HEK293 (cell line): ENCODE results near the gene FMNL3.

Source experiments
- CTCF ChIA-PET: fragments of 350-600 bp; formaldehyde crosslinking; extraction: SDS; loops from one replicate; lab custom pipeline; 2021; ENCODE audit warnings: antibody characterized with exemption; lab: Yijun Ruan, JAX
- POLR2A ChIA-PET: fragments of 300-600 bp; formaldehyde crosslinking; extraction: SDS; loops from one replicate; lab custom pipeline; 2020; ENCODE audit warnings: antibody characterized with exemption, inconsistent platforms; lab: Yijun Ruan, JAX
- H3K27ac ChIP-seq: fragments of 200-500 bp; sonication (Bioruptor generic); 2 replicates; pipeline ENCODE4 v1.5.1; 2014; ENCODE audit warnings: low read depth, low read length, control low read depth, inconsistent platforms; ENCODE audit errors: extremely low read depth
- H3K36me3 ChIP-seq, 2 experiments: fragments of 200-500 bp in 1 of 2; sonication (Bioruptor generic) in 1 of 2; 1 replicate in 1 of 2; 2 replicates in 1 of 2; pipeline ENCODE4 v1.5.1; 2014 to 2017; ENCODE audit warnings: inconsistent platforms in 2 of 2, low read length in 2 of 2; ENCODE audit not compliant: control insufficient read depth in 2 of 2, insufficient read depth in 1 of 2
- H3K4me1 ChIP-seq: fragments of 200-500 bp; sonication (Bioruptor generic); 2 replicates; pipeline ENCODE4 v1.5.1; 2014; ENCODE audit warnings: mild to moderate bottlenecking, low read length, inconsistent platforms; ENCODE audit not compliant: control insufficient read depth, insufficient read depth
- H3K4me3 ChIP-seq: 2 replicates; pipeline ENCODE4 v1.5.1; 2011; ENCODE audit warnings: low read depth, mild to moderate bottlenecking, control low read depth, low read length, moderate library complexity
- H3K9me3 ChIP-seq: fragments of 200-500 bp; sonication (Bioruptor generic); 2 replicates; pipeline ENCODE4 v1.5.1; 2014; ENCODE audit warnings: low read depth, low read length, inconsistent platforms; ENCODE audit not compliant: control insufficient read depth, insufficient read depth
- HOXC10 ChIP-seq: sonication (generic); formaldehyde crosslinking; IDR thresholded peaks from 2 replicates; pipeline ENCODE4 v1.8.1; 2023; ENCODE audit warnings: mild to moderate bottlenecking, missing genetic modification reagents
- IKZF3 ChIP-seq: fragments of 450-650 bp; IDR thresholded peaks from 2 replicates; pipeline ENCODE4 v1.5.0; 2018; ENCODE audit warnings: missing biosample characterization, mild to moderate bottlenecking, missing genetic modification characterization, moderate library complexity
- INSM2 ChIP-seq: fragments of 450-650 bp; formaldehyde crosslinking; IDR thresholded peaks from 2 replicates; pipeline ENCODE4 v1.5.1; 2016; ENCODE audit warnings: missing biosample characterization, missing genetic modification characterization
- KLF17 ChIP-seq: fragments of 450-650 bp; formaldehyde crosslinking; IDR thresholded peaks from 2 replicates; pipeline ENCODE4 v1.5.1; 2016; ENCODE audit warnings: missing biosample characterization, missing genetic modification characterization
- KLF9 ChIP-seq: fragments of 450-650 bp; formaldehyde crosslinking; IDR thresholded peaks from 2 replicates; pipeline ENCODE4 v1.5.1; 2016; ENCODE audit warnings: missing biosample characterization, missing genetic modification characterization, low read depth
- OSR2 ChIP-seq: fragments of 450-650 bp; formaldehyde crosslinking; IDR thresholded peaks from 2 replicates; pipeline ENCODE4 v1.5.1; 2016; ENCODE audit warnings: missing biosample characterization, missing genetic modification characterization
- PBX3 ChIP-seq: sonication (generic); formaldehyde crosslinking; IDR thresholded peaks from 2 replicates; pipeline ENCODE4 v1.8.1; 2022; ENCODE audit warnings: mild to moderate bottlenecking, moderate library complexity, missing genetic modification reagents
- WT1 ChIP-seq: fragments of 450-650 bp; formaldehyde crosslinking; IDR thresholded peaks from 2 replicates; pipeline ENCODE4 v1.5.1; 2016; ENCODE audit warnings: missing biosample characterization, missing genetic modification characterization
- ZFP37 ChIP-seq: fragments of 450-650 bp; formaldehyde crosslinking; IDR thresholded peaks from 2 replicates; pipeline ENCODE4 v1.5.1; 2016; ENCODE audit warnings: missing biosample characterization, missing genetic modification characterization
- ZFP41 ChIP-seq: fragments of 450-650 bp; formaldehyde crosslinking; IDR thresholded peaks from 2 replicates; pipeline ENCODE4 v1.5.1; 2016; ENCODE audit warnings: missing biosample characterization, missing genetic modification characterization, borderline replicate concordance
- ZNF2 ChIP-seq: fragments of 450-650 bp; formaldehyde crosslinking; IDR thresholded peaks from 2 replicates; pipeline ENCODE4 v1.5.1; 2016; ENCODE audit warnings: missing biosample characterization, missing genetic modification characterization
- ZNF266 ChIP-seq: fragments of 450-650 bp; formaldehyde crosslinking; IDR thresholded peaks from 2 replicates; pipeline ENCODE4 v1.5.1; 2016; ENCODE audit warnings: missing biosample characterization, missing genetic modification characterization, low read depth
- ZNF324 ChIP-seq: fragments of 450-650 bp; formaldehyde crosslinking; IDR thresholded peaks from 2 replicates; pipeline ENCODE4 v1.5.1; 2016; ENCODE audit warnings: missing biosample characterization, missing genetic modification characterization
- ZNF335 ChIP-seq: fragments of 450-650 bp; formaldehyde crosslinking; conservative IDR thresholded peaks from 2 replicates; pipeline ENCODE4 v1.5.1; 2016; ENCODE audit warnings: missing biosample characterization, missing genetic modification characterization
- ZNF423 ChIP-seq: fragments of 450-650 bp; formaldehyde crosslinking; IDR thresholded peaks from 2 replicates; pipeline ENCODE4 v1.5.1; 2016; ENCODE audit warnings: missing biosample characterization, missing genetic modification characterization
- ZNF433 ChIP-seq: fragments of 450-650 bp; formaldehyde crosslinking; IDR thresholded peaks from 2 replicates; pipeline ENCODE4 v1.5.1; 2016; ENCODE audit warnings: missing biosample characterization, missing genetic modification characterization, low read depth
- ZNF518A ChIP-seq: fragments of 450-650 bp; formaldehyde crosslinking; conservative IDR thresholded peaks from 2 replicates; pipeline ENCODE4 v1.5.1; 2016; ENCODE audit warnings: low read depth, missing biosample characterization, missing genetic modification characterization
- ZNF529 ChIP-seq: fragments of 450-650 bp; formaldehyde crosslinking; IDR thresholded peaks from 2 replicates; pipeline ENCODE4 v1.5.1; 2017; ENCODE audit warnings: missing genetic modification characterization, missing biosample characterization; ENCODE audit not compliant: insufficient replicate concordance
- ZNF585B ChIP-seq: fragments of 450-650 bp; formaldehyde crosslinking; IDR thresholded peaks from 2 replicates; pipeline ENCODE4 v1.5.1; 2016; ENCODE audit warnings: missing biosample characterization, missing genetic modification characterization
- TF ChIP-seq, protein P1 (sequence below): fragments of 450-650 bp; formaldehyde crosslinking; IDR thresholded peaks from 2 replicates; pipeline ENCODE4 v1.5.1; 2016; ENCODE audit warnings: missing biosample characterization, missing genetic modification characterization, low read depth
- TF ChIP-seq, protein P2 (sequence below): fragments of 450-650 bp; formaldehyde crosslinking; IDR thresholded peaks from 2 replicates; pipeline ENCODE4 v1.5.1; 2016; ENCODE audit warnings: missing biosample characterization, missing genetic modification characterization

FMNL3 gene

GRCh38 chr12:49733219-49734017 is 26.2 kb upstream of the FMNL3 start:
- Histone ChIP-seq H3K9me3 (no peaks in the 10 kb centered on the region), H3K27ac (no peak overlapping the region), H3K4me1 (no peaks in the 10 kb centered on the region), H3K4me3 (no peak overlapping the region), H3K36me3 (no peaks in the 10 kb centered on the region)
- CTCF ChIA-PET: interaction anchor here (0.8 kb wide), 1 partner anchor 73 kb away, joined by 4 read pairs; no protein-coding TSS in a partner anchor
- TF ChIP-seq ZFP37 (no peak), OSR2 (tag by site-specific recombination) (no peak), IKZF3 (tag by site-specific recombination) (no peak)
- TF ChIP-seq, protein P1, sequence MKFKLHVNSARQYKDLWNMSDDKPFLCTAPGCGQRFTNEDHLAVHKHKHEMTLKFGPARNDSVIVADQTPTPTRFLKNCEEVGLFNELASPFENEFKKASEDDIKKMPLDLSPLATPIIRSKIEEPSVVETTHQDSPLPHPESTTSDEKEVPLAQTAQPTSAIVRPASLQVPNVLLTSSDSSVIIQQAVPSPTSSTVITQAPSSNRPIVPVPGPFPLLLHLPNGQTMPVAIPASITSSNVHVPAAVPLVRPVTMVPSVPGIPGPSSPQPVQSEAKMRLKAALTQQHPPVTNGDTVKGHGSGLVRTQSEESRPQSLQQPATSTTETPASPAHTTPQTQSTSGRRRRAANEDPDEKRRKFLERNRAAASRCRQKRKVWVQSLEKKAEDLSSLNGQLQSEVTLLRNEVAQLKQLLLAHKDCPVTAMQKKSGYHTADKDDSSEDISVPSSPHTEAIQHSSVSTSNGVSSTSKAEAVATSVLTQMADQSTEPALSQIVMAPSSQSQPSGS: peak; percentile 61
- POLR2A ChIA-PET: interaction anchor here (0.7 kb wide), 1 partner anchor 85 kb away, joined by 8 read pairs; no protein-coding TSS in a partner anchor

DNA sequence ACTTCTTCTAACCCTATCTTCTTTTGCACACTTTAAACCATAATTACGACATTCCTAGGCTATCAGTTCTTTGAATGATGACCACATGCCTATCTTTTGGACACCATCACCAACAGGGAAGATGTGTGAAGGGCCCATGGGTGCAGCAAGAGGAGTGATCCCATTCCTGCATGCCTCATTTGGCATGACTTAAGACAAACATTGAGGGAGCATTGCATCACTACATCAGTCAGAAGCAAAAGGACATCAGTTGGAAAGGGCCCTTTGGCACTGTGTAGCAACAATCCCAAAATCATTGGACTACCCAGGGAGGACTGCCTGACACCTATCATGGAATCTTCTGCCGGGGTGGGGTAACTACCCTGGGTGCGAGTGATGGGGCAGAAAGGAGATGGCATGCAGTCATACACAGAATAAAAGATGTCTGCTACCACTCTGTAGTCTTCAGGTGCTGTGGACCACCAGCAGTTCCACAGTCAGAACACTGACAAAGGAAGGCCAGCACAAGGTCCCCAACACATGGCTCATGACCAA is 23.4 kb upstream of the FMNL3 start:
- H3K9me3 ChIP-seq: no peaks in the 10 kb centered on the region
- CTCF ChIA-PET: interaction anchor here (1.7 kb wide), 1 partner anchor 10 kb away, joined by 8 read pairs; the partner anchor contains the start of gene TMBIM6
- TF ChIP-seq ZFP41 (tag by site-specific recombination) (no peak), ZNF518A (tag by site-specific recombination) (0 out of 2 replicates have a peak, but pooled peaks have one; percentile 11), KLF17 (tag by site-specific recombination) (no peak), ZNF529 (no peak), PBX3 (CRISPR knock-in tag) (no peak), ZNF423 (0 out of 2 replicates have a peak, but pooled peaks have one; percentile 19), ZNF266 (tag by site-specific recombination) (no peak), ZNF335 (no peak), ZNF433 (no peak), WT1 (no peak), HOXC10 (no peak), INSM2 (tag by site-specific recombination) (no peak), ZNF324 (tag by site-specific recombination) (peak; percentile 53; the same call in 1 of the 2 replicates), ZNF585B (tag by site-specific recombination) (no peak), ZNF2 (tag by site-specific recombination) (no peak), KLF9 (tag by site-specific recombination) (no peak)
- TF ChIP-seq, protein P2, sequence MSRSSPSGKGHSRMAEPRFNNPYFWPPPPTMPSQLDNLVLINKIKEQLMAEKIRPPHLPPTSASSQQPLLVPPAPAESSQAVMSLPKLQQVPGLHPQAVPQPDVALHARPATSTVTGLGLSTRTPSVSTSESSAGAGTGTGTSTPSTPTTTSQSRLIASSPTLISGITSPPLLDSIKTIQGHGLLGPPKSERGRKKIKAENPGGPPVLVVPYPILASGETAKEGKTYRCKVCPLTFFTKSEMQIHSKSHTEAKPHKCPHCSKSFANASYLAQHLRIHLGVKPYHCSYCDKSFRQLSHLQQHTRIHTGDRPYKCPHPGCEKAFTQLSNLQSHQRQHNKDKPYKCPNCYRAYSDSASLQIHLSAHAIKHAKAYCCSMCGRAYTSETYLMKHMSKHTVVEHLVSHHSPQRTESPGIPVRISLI: no peak

More for the DNA sequence above, 23.4 kb upstream of the FMNL3 start:
- POLR2A ChIA-PET: no interaction called here
- Histone ChIP-seq H3K27ac (no peak overlapping the region), H3K36me3 (no peaks in the 10 kb centered on the region), H3K4me1 (no peaks in the 10 kb centered on the region), H3K4me3 (no peak overlapping the region)
